Measurements from ENCODE around the gene USP12.
A peak's percentile ranks its signal among the peaks of the same experiment; 100 is the strongest.

Gene USP12

DNA sequence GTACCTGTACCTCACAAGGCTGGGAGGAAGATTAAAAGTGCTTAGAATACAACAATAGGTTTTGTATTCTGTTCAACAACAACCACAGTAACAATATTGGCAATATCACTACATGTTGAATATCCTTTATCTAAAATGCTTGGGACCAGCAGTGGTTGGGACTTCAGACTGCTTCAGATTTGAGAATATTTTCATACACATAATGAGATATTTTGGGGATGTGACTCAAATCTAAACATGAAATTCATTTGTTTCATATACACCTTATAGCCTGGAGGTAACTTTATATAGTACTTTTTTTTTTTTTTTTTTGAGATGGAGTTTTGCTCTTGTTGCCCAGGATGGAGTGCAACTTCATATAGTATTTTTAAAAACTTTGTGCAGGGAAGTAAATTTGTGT is 73.9 kb downstream of the USP12 start:
- Histone ChIP-seq H3K27ac (ENCODE audit: low read depth, low read length) (no peak overlapping the region), H3K4me3 (ENCODE audit: low read depth, low read length) (no peak overlapping the region), H3K36me3 (ENCODE audit: control insufficient read depth, insufficient read depth, low read length) (peaks cover 38% of the 10 kb centered on the region)

GRCh38 chr13:27091451-27091850 is 80.2 kb downstream of the USP12 start:
- Histone ChIP-seq H3K36me3 (ENCODE audit: control insufficient read depth, insufficient read depth, low read length) (peaks cover 53% of the 10 kb centered on the region), H3K4me1 (ENCODE audit: control insufficient read depth, insufficient read depth, low read length) (no peaks in the 10 kb centered on the region), H3K4me3 (ENCODE audit: low read depth, low read length) (no peak overlapping the region), H3K27me3 (ENCODE audit: control insufficient read depth, insufficient read depth, low read length) (no peaks in the 10 kb centered on the region), H3K9me3 (ENCODE audit: control insufficient read depth, insufficient read depth, low read length) (no peaks in the 10 kb centered on the region), H3K9ac (ENCODE audit: low read depth, low read length) (no peak overlapping the region), H3K27ac (ENCODE audit: low read depth, low read length) (no peak overlapping the region)

More for the DNA sequence above, 73.9 kb downstream of the USP12 start:
- Histone ChIP-seq H3K9me3 (ENCODE audit: control insufficient read depth, insufficient read depth, low read length) (no peaks in the 10 kb centered on the region), H3K4me1 (ENCODE audit: control insufficient read depth, insufficient read depth, low read length) (no peaks in the 10 kb centered on the region), H3K27me3 (ENCODE audit: control insufficient read depth, insufficient read depth, low read length) (no peaks in the 10 kb centered on the region), H3K9ac (ENCODE audit: low read depth, low read length) (no peak overlapping the region)

- Histone ChIP-seq H3K27me3 (ENCODE audit: control insufficient read depth, insufficient read depth, low read length) (no peaks in the 10 kb centered on the region), H3K9ac (ENCODE audit: low read depth, low read length) (no peak overlapping the region), H3K27ac (ENCODE audit: low read depth, low read length) (no peak overlapping the region), H3K36me3 (ENCODE audit: control insufficient read depth, insufficient read depth, low read length) (peaks cover 39% of the 10 kb centered on the region), H3K9me3 (ENCODE audit: control insufficient read depth, insufficient read depth, low read length) (no peaks in the 10 kb centered on the region), H3K4me3 (ENCODE audit: low read depth, low read length) (no peak overlapping the region), H3K4me1 (ENCODE audit: control insufficient read depth, insufficient read depth, low read length) (no peaks in the 10 kb centered on the region)
Observed at GRCh38 chr13:27088619-27089018, 83.0 kb downstream of the USP12 start.

- H3K27me3 ChIP-seq (ENCODE audit: control insufficient read depth, insufficient read depth, low read length): no peaks in the 10 kb centered on the region
- no peak overlapping the region for H3K4me3 ChIP-seq (ENCODE audit: low read depth, low read length)
- no peak overlapping the region for H3K27ac ChIP-seq (ENCODE audit: low read depth, low read length)
- H3K4me1 ChIP-seq (ENCODE audit: control insufficient read depth, insufficient read depth, low read length): no peaks in the 10 kb centered on the region
- no peak overlapping the region for H3K9ac ChIP-seq (ENCODE audit: low read depth, low read length)
- H3K36me3 ChIP-seq (ENCODE audit: control insufficient read depth, insufficient read depth, low read length): peaks cover 42% of the 10 kb centered on the region
- no peaks in the 10 kb centered on the region for H3K9me3 ChIP-seq (ENCODE audit: control insufficient read depth, insufficient read depth, low read length)
Observed at GRCh38 chr13:27086599-27087265, 84.9 kb downstream of the USP12 start.

GRCh38 chr13:27083183-27083582 is 88.4 kb downstream of the USP12 start:
- Histone ChIP-seq H3K4me3 (ENCODE audit: low read depth, low read length) (no peak overlapping the region), H3K27ac (ENCODE audit: low read depth, low read length) (no peak overlapping the region), H3K27me3 (ENCODE audit: control insufficient read depth, insufficient read depth, low read length) (no peaks in the 10 kb centered on the region), H3K9me3 (ENCODE audit: control insufficient read depth, insufficient read depth, low read length) (no peaks in the 10 kb centered on the region), H3K4me1 (ENCODE audit: control insufficient read depth, insufficient read depth, low read length) (peaks cover 10% of the 10 kb centered on the region; the same call in 1 of the 2 replicates), H3K36me3 (ENCODE audit: control insufficient read depth, insufficient read depth, low read length) (peaks cover 42% of the 10 kb centered on the region), H3K9ac (ENCODE audit: low read depth, low read length) (no peak overlapping the region)

- Histone ChIP-seq H3K36me3 (ENCODE audit: control insufficient read depth, insufficient read depth, low read length) (peaks cover 37% of the 10 kb centered on the region), H3K4me3 (ENCODE audit: low read depth, low read length) (no peak overlapping the region), H3K9me3 (ENCODE audit: control insufficient read depth, insufficient read depth, low read length) (no peaks in the 10 kb centered on the region)
Observed at GRCh38 chr13:27081893-27082679, 89.5 kb downstream of the USP12 start.

GRCh38 chr13:27080018-27080948 is 91.3 kb downstream of the USP12 start:
- Histone ChIP-seq H3K9me3 (ENCODE audit: control insufficient read depth, insufficient read depth, low read length) (no peaks in the 10 kb centered on the region), H3K27me3 (ENCODE audit: control insufficient read depth, insufficient read depth, low read length) (no peaks in the 10 kb centered on the region), H3K4me3 (ENCODE audit: low read depth, low read length) (no peak overlapping the region), H3K4me1 (ENCODE audit: control insufficient read depth, insufficient read depth, low read length) (peaks cover 10% of the 10 kb centered on the region; the same call in 1 of the 2 replicates), H3K9ac (ENCODE audit: low read depth, low read length) (no peak overlapping the region), H3K27ac (ENCODE audit: low read depth, low read length) (peak overlapping the region; percentile 33), H3K36me3 (ENCODE audit: control insufficient read depth, insufficient read depth, low read length) (peaks cover 25% of the 10 kb centered on the region)

More at GRCh38 chr13:27081893-27082679, 89.5 kb downstream of the USP12 start:
- peaks cover 10% of the 10 kb centered on the region; the same call in 1 of the 2 replicates for H3K4me1 ChIP-seq (ENCODE audit: control insufficient read depth, insufficient read depth, low read length)
- H3K27me3 ChIP-seq (ENCODE audit: control insufficient read depth, insufficient read depth, low read length): no peaks in the 10 kb centered on the region
- no peak overlapping the region for H3K9ac ChIP-seq (ENCODE audit: low read depth, low read length)
- H3K27ac ChIP-seq (ENCODE audit: low read depth, low read length): no peak overlapping the region

GRCh38 chr13:27079421-27079958 is 92.1 kb downstream of the USP12 start:
- Histone ChIP-seq H3K4me3 (ENCODE audit: low read depth, low read length) (no peak overlapping the region), H3K9me3 (ENCODE audit: control insufficient read depth, insufficient read depth, low read length) (no peaks in the 10 kb centered on the region), H3K27ac (ENCODE audit: low read depth, low read length) (peak overlapping the region; percentile 33), H3K36me3 (ENCODE audit: control insufficient read depth, insufficient read depth, low read length) (peaks cover 29% of the 10 kb centered on the region), H3K27me3 (ENCODE audit: control insufficient read depth, insufficient read depth, low read length) (no peaks in the 10 kb centered on the region), H3K9ac (ENCODE audit: low read depth, low read length) (no peak overlapping the region), H3K4me1 (ENCODE audit: control insufficient read depth, insufficient read depth, low read length) (peaks cover 10% of the 10 kb centered on the region; the same call in 1 of the 2 replicates)

GRCh38 chr13:27077451-27077850 is 94.2 kb downstream of the USP12 start:
- Histone ChIP-seq H3K27me3 (ENCODE audit: control insufficient read depth, insufficient read depth, low read length) (no peaks in the 10 kb centered on the region), H3K4me3 (ENCODE audit: low read depth, low read length) (no peak overlapping the region), H3K27ac (ENCODE audit: low read depth, low read length) (no peak overlapping the region), H3K9me3 (ENCODE audit: control insufficient read depth, insufficient read depth, low read length) (no peaks in the 10 kb centered on the region), H3K9ac (ENCODE audit: low read depth, low read length) (no peak overlapping the region), H3K36me3 (ENCODE audit: control insufficient read depth, insufficient read depth, low read length) (peaks cover 30% of the 10 kb centered on the region), H3K4me1 (ENCODE audit: control insufficient read depth, insufficient read depth, low read length) (peaks cover 25% of the 10 kb centered on the region)

DNA sequence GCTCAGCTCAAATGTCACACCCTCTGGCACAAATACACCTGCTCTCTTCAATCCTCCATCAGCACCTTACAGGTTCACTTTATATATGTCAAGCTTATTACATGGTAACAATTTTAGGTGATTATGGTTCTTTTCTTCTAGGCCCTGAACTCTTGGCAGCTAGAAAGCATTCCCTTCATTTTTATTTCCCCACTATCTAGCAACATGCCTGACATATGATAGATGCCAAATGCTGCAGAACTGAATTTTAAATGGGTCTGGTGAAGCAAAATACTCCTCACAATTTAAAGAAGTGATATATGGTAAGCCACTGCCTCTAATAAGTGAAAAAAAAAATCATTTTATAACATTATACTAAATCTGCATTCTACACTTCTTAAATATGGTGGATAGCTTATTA is 95.2 kb downstream of the USP12 start:
- Histone ChIP-seq H3K36me3 (ENCODE audit: control insufficient read depth, insufficient read depth, low read length) (peaks cover 28% of the 10 kb centered on the region), H3K9me3 (ENCODE audit: control insufficient read depth, insufficient read depth, low read length) (no peaks in the 10 kb centered on the region)

More for the DNA sequence above, 95.2 kb downstream of the USP12 start:
- H3K4me3 ChIP-seq (ENCODE audit: low read depth, low read length): no peak overlapping the region
- H3K4me1 ChIP-seq (ENCODE audit: control insufficient read depth, insufficient read depth, low read length): peaks cover 27% of the 10 kb centered on the region
- H3K27ac ChIP-seq (ENCODE audit: low read depth, low read length): no peak overlapping the region
- no peaks in the 10 kb centered on the region for H3K27me3 ChIP-seq (ENCODE audit: control insufficient read depth, insufficient read depth, low read length)
- H3K9ac ChIP-seq (ENCODE audit: low read depth, low read length): no peak overlapping the region
